GM19023 (cell line): ENCODE results near the gene TGDS.
A peak's percentile ranks its signal among the peaks of the same experiment; 100 is the strongest.

Source experiments
- ATAC-seq: cut with Tn5 transposase; IDR thresholded peaks from one replicate; pipeline ENCODE4 v1.9.1; 2021; ENCODE audit warnings: mild to moderate bottlenecking, moderate library complexity; ENCODE audit not compliant: unreplicated experiment

The TGDS gene

GRCh38 chr13:94601446-94602431 lies 5.8 kb upstream of the TGDS start, which contains the start of gene GPR180:
GPR180 (plus strand) TSS chr13:94601857; CDS start chr13:94601928, 71 bp downstream.
- peak; percentile 99 for ATAC-seq

- no peak for ATAC-seq
These were observed 3.9 kb upstream of the TGDS start for GRCh38 chr13:94599877-94600276.

GRCh38 chr13:94598281-94598680 lies 2.3 kb upstream of the TGDS start:
- no peak for ATAC-seq

- no peak for ATAC-seq
These were observed 621 bp upstream of the TGDS start for GRCh38 chr13:94596575-94596971.

GRCh38 chr13:94595001-94595949 lies 677 bp downstream of the TGDS start:
- peak; percentile 63 for ATAC-seq

GRCh38 chr13:94590744-94591143 lies 5.2 kb downstream of the TGDS start:
- no peak for ATAC-seq

GRCh38 chr13:94588541-94588940 lies 7.4 kb downstream of the TGDS start:
- ATAC-seq: no peak

- ATAC-seq: no peak
These were observed 9.6 kb downstream of the TGDS start for GRCh38 chr13:94586371-94586770.

GRCh38 chr13:94585543-94586101 lies 10.3 kb downstream of the TGDS start:
- no peak for ATAC-seq

- no peak for ATAC-seq
These were observed 12.0 kb downstream of the TGDS start for GRCh38 chr13:94583926-94584325.

- ATAC-seq: no peak
These were observed 16.9 kb downstream of the TGDS start for GRCh38 chr13:94579063-94579462.

GRCh38 chr13:94569615-94570014 lies 26.3 kb downstream of the TGDS start:
- ATAC-seq: no peak

GRCh38 chr13:94568443-94568842 lies 27.5 kb downstream of the TGDS start:
- no peak for ATAC-seq

- ATAC-seq: no peak
These were observed 28.4 kb downstream of the TGDS start for GRCh38 chr13:94567581-94567980.

- ATAC-seq: no peak
These were observed 34.8 kb downstream of the TGDS start for GRCh38 chr13:94561126-94561525.

GRCh38 chr13:94560116-94560515 lies 35.8 kb downstream of the TGDS start:
- no peak for ATAC-seq

- ATAC-seq: no peak
These were observed 36.6 kb downstream of the TGDS start for GRCh38 chr13:94559222-94559795.

- no peak for ATAC-seq
These were observed 37.2 kb downstream of the TGDS start for GRCh38 chr13:94558716-94559115.

GRCh38 chr13:94557684-94558235 lies 38.2 kb downstream of the TGDS start:
- ATAC-seq: no peak

- no peak for ATAC-seq
These were observed 39.3 kb downstream of the TGDS start for GRCh38 chr13:94556621-94557020.
